Choroid plexus epithelial cell (primary cell): Measurements from ENCODE around the gene RPL36.

Experiments used
- DNase-seq: peaks from one replicate; pipeline ENCODE4 v3.0.0-alpha.2; 2010; ENCODE audit warnings: low read depth
- H3K4me3 ChIP-seq: 2 replicates; pipeline ENCODE4 v1.5.1; 2011; ENCODE audit warnings: low read depth, mild to moderate bottlenecking, control low read depth, low read length, moderate library complexity
- TF ChIP-seq, protein P1 (sequence below): conservative IDR thresholded peaks from 2 replicates; pipeline ENCODE4 v1.5.1; 2011; ENCODE audit warnings: low read depth, mild to moderate bottlenecking, control low read depth, inconsistent platforms, low read length, moderate library complexity

RPL36 gene

DNA sequence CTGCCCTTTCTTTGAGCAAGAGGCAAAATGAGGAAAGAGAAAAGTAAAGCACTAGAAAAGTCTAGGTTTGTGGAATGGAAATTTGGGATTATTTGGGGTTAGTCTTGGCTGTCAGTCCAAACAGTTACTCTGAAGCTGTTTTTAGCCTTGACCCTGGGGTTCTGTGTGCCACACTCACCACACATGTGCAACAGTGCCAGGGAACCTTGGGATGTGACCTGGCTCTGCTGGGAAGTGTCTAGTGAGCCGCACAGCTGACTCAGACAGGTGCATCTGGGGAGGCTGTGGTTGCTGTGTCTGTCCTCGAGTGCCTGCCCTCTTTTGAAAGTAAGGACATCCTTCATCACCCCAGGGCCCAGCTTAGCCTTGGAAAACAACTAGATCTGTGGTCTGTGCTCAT, 25.6 kb upstream of the RPL36 start:
- DNase-seq = no peak
- no peak overlapping the region for H3K4me3 ChIP-seq
- TF ChIP-seq, protein P1, sequence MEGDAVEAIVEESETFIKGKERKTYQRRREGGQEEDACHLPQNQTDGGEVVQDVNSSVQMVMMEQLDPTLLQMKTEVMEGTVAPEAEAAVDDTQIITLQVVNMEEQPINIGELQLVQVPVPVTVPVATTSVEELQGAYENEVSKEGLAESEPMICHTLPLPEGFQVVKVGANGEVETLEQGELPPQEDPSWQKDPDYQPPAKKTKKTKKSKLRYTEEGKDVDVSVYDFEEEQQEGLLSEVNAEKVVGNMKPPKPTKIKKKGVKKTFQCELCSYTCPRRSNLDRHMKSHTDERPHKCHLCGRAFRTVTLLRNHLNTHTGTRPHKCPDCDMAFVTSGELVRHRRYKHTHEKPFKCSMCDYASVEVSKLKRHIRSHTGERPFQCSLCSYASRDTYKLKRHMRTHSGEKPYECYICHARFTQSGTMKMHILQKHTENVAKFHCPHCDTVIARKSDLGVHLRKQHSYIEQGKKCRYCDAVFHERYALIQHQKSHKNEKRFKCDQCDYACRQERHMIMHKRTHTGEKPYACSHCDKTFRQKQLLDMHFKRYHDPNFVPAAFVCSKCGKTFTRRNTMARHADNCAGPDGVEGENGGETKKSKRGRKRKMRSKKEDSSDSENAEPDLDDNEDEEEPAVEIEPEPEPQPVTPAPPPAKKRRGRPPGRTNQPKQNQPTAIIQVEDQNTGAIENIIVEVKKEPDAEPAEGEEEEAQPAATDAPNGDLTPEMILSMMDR = no peak

DNA sequence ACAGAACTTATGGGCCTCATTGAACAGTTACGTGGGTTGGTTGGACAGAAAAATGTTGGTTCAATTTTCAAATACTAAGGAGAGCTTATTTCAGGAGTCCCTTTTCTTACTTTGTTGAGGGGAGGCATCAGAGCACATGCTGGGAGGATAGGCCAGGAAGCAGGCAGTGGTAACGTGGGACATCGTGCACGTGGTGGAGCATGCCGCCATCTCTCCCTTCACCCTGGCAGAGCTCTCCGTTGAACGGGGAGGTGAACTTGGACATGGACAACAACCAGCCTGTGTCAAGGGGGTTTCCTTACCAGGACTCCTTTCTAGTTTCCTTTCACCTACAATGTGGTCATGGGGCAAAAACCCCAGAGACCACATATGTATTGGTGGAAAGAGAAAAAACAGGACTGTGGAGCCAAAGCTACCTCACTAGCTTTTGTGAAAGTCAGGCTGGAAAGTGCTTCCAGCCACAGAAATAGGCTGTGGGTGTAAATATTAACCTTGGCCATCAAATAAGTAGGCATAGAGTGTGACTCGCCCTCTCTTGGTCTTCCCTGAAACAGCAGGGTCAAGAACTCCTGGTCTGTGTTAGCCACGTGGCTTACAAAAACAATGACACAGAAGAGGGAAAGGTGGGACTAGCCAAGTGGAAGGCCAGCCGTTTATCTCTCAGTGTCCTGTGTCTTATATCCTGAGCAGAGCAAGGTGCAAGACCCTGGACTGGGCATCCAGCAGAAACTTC, 24.1 kb upstream of the RPL36 start:
- no peak overlapping the region for H3K4me3 ChIP-seq
- TF ChIP-seq, protein P1 = peak; percentile 55
- peak; percentile 80 for DNase-seq

DNA sequence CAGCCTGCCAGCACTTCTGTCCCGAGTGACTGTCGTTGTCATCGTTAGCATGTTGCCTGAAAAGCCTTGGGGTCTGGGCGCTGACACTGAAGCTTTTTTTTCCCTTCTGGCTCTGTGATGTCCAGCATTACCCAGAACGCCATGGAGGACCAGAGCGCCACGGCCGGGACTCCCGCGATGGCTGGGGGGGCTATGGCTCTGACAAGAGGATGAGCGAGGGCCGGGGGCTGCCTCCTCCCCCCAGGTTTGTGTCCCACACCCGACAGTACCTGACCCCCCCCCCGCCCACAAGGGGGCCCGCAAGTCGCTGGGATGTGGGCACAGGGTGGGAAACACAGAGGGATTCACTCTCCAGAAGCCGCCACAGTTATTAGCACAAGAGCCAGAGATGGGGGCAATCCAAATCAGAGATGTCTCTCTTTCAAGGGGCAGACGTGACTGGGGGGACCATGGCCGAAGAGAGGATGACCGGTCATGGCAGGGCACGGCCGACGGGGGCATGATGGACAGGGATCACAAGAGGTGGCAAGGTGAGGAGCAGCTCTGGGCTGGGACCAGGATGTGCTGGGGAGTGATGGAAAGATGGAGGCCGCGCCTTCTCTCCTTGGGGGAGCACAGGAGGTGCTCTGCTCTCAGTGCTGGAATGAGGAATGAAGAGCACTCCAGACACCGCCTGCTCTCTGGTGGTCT, 23.0 kb upstream of the RPL36 start:
- no peak overlapping the region for H3K4me3 ChIP-seq
- TF ChIP-seq, protein P1 = no peak
- no peak for DNase-seq

DNA sequence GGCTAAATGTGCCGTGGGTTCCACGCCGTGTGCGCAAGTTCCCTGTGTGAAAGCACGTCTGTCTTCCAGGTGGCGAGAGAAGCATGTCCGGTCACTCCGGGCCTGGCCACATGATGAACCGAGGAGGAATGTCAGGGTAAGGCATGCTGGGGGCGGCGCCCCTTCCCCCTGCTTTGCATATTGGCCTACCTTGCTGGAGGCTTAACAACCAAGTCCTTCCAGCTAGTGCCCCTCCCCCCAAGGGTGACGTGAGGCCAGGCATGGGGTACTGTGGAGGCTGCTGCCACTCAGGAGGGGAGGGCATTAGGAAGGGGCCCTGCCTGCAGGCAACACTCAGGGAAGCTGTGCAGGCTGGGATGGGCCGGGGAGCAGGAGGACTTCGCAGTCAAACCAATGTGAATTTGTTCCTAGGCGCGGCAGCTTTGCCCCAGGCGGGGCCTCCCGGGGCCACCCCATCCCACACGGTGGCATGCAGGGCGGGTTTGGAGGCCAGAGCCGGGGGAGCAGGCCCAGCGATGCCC, 22.3 kb upstream of the RPL36 start:
- no peak for DNase-seq

DNA sequence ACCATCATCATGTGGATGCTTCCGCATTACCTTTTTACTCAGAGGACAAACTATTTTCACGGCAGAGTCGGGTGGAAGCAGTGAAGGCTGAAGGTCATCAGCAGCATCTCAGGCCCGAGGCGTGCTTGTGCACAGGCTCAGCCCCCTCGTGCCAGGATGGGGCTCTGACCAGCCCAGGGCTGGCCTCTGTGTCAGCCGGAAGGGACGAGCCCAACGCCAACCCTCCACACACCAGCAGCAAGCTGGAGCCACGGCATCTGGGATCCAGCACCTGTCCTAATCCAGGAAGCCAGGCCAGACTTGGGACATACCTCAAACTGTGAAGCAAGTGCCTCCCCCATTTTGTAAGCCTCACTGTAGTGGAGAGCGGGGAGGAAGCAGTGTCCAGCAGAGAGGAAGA, 20.9 kb upstream of the RPL36 start:
- TF ChIP-seq, protein P1 = no peak
- DNase-seq = no peak
- H3K4me3 ChIP-seq = no peak overlapping the region

More for the DNA sequence above, 22.3 kb upstream of the RPL36 start:
- TF ChIP-seq, protein P1 = no peak
- no peak overlapping the region for H3K4me3 ChIP-seq

DNA sequence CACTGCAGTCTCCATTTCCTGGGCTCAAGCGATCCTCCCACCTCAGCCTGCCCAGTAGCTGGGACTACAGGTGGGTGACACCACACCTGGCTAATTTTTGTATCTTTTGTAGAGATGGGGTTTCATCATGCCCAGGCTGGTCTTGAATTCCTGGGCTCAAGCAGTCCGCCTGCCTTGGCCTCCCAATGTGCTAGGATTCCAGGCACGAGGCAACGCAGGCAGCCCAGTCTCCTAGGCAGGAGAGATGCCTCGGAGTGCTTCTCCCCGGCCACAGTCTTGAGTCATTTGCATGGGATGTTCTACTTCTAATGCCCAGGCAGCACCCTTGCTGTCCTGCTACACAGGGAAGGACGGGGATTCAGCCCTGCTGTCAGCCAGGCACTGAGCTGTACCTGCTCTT, 18.5 kb upstream of the RPL36 start:
- no peak overlapping the region for H3K4me3 ChIP-seq
- TF ChIP-seq, protein P1 = no peak
- no peak for DNase-seq
